Breast epithelium (tissue), 4 donors: Measurements from ENCODE around the gene NOPCHAP1. TPM values are rescaled to one million over a fixed set of nuclear protein-coding genes. Genes with fewer than 3 reads are reported as not detected.
A peak's percentile ranks its signal among the peaks of the same experiment; 100 is the strongest.

Experiments used
- DNase-seq, 2 donors: peaks; one replicate each; pipeline ENCODE4 v3.0.0-alpha.2; 2019; ENCODE audit warnings: low spot score in 2 of 2
- H3K27ac ChIP-seq, 2 donors: fragments of 200-600 bp; sonication (generic) in 1 of 2; one replicate each; pipeline ENCODE4 v1.5.1; 2016 to 2019; ENCODE audit warnings: mild to moderate bottlenecking in 1 of 2
- H3K27me3 ChIP-seq, 2 donors: fragments of 200-600 bp; sonication (generic) in 1 of 2; one replicate each; pipeline versions ENCODE4 v1.5.1 to v1.6.0; 2017 to 2019; ENCODE audit warnings: control low read depth in 1 of 2, mild to moderate bottlenecking in 1 of 2
- H3K36me3 ChIP-seq: fragments of 200-600 bp; one replicate; pipeline ENCODE4 v1.5.1; 2019
- H3K4me1 ChIP-seq, 2 donors: fragments of 200-600 bp; sonication (generic); one replicate each; pipeline ENCODE4 v1.5.1; 2016 to 2019; ENCODE audit warnings: control low read depth in 1 of 2
- H3K4me3 ChIP-seq, 3 donors: fragments of 200-600 bp; sonication (generic); 1 replicate in 2 of 3; 2 replicates in 1 of 3; pipeline ENCODE4 v1.5.1; 2016 to 2019; ENCODE audit warnings: mild to moderate bottlenecking in 3 of 3, moderate library complexity in 2 of 3
- H3K9me3 ChIP-seq, 2 donors: fragments of 200-600 bp; sonication (generic) in 1 of 2; one replicate each; pipeline ENCODE4 v1.5.1; 2016 to 2019; ENCODE audit warnings: control low read depth in 1 of 2
- CTCF ChIP-seq, 3 donors: fragments of 450-650 bp; IDR thresholded peaks; one replicate each; pipeline ENCODE4 v1.5.1; 2016 to 2017; ENCODE audit warnings: antibody characterized with exemption in 3 of 3, mild to moderate bottlenecking in 3 of 3, moderate library complexity in 3 of 3
- POLR2A ChIP-seq: fragments of 450-650 bp; IDR thresholded peaks from one replicate; pipeline ENCODE4 v1.6.1; 2016; ENCODE audit warnings: antibody characterized with exemption, mild to moderate bottlenecking, moderate library complexity
- POLR2AphosphoS5 ChIP-seq, 3 donors: sonication (generic); formaldehyde crosslinking; IDR thresholded peaks; one replicate each; pipeline ENCODE4 v1.6.1; 2017; ENCODE audit warnings: antibody characterized with exemption in 3 of 3
- intact Hi-C: fragments of 100-400 bp; cut with DNase I; formaldehyde crosslinking; loops from one replicate; pipeline ENCODE4 v1.15.1; 2023; ENCODE audit warnings: low total_unique reads
- total RNA-seq, 3 donors: library from RNA; depleted of rRNA; stranded (reverse); fragments of >200 nt; gene quantifications; one replicate each; pipeline ENCODE4 v1.1.0, GENCODE V29; 2016

The NOPCHAP1 gene
- total RNA-seq, 3 donors from 2014 or later, result 5.3 to 9.8 (median 6.4) TPM

- intact Hi-C loops, result no loop called here
- Histone ChIP-seq H3K27ac (no peak overlapping the region), H3K4me3 (no peak overlapping the region), H3K27me3 (no peaks in the 10 kb centered on the region), H3K9me3 (no peaks in the 10 kb centered on the region), H3K4me1 (peaks cover 0 to 4% of the 10 kb centered on the region in 2 donors), H3K36me3 (no peaks in the 10 kb centered on the region)
- no peak for DNase-seq
- TF ChIP-seq POLR2AphosphoS5 (IDR thresholded peaks at IDR 0.05) (no peak), CTCF (IDR thresholded peaks at IDR 0.05) (no peak), POLR2A (no peak)
Measured at GRCh38 chr12:104955703-104956102, 30.4 kb upstream of the NOPCHAP1 start.

- no peaks in the 10 kb centered on the region for H3K9me3 ChIP-seq
- H3K36me3 ChIP-seq, result no peaks in the 10 kb centered on the region
- H3K4me1 ChIP-seq, result peaks cover 0 to 4% of the 10 kb centered on the region in 2 donors
- H3K27ac ChIP-seq, result peak overlapping the region; percentile 79 to 90
- H3K4me3 ChIP-seq, result peak overlapping the region; percentile 81 to 95 (median 86)
- DNase-seq, result no peak
- intact Hi-C loops, result no loop called here
- H3K27me3 ChIP-seq, result no peaks in the 10 kb centered on the region
- TF ChIP-seq POLR2A (no peak), CTCF (IDR thresholded peaks at IDR 0.05) (no peak), POLR2AphosphoS5 (IDR thresholded peaks at IDR 0.05) (no peak)
Measured at GRCh38 chr12:104956870-104957718, 29.0 kb upstream of the NOPCHAP1 start.

GRCh38 chr12:104957719-104958000 lies 28.5 kb upstream of the NOPCHAP1 start:
- TF ChIP-seq CTCF (IDR thresholded peaks at IDR 0.05) (no peak), POLR2AphosphoS5 (IDR thresholded peaks at IDR 0.05) (no peak), POLR2A (no peak)
- H3K9me3 ChIP-seq, result no peaks in the 10 kb centered on the region
- DNase-seq, result no peak
- H3K4me3 ChIP-seq, result peak overlapping the region; percentile 81 to 95 (median 86)
- no peaks in the 10 kb centered on the region for H3K36me3 ChIP-seq
- H3K4me1 ChIP-seq, result peaks cover 0 to 4% of the 10 kb centered on the region in 2 donors
- peak overlapping the region; percentile 79 to 90 for H3K27ac ChIP-seq
- H3K27me3 ChIP-seq, result no peaks in the 10 kb centered on the region
- intact Hi-C loops, result no loop called here

GRCh38 chr12:104958001-104958804 lies 27.9 kb upstream of the NOPCHAP1 start, which contains the start of gene SLC41A2:
Gene SLC41A2, minus strand, starts transcription at chr12:104958290. Its CDS starts 29,763 bp downstream, at chr12:104928527.
- Histone ChIP-seq H3K9me3 (no peaks in the 10 kb centered on the region), H3K27me3 (no peaks in the 10 kb centered on the region), H3K4me1 (peaks cover 0 to 4% of the 10 kb centered on the region in 2 donors), H3K27ac (peak within 1 kb of the TSS; percentile 79 to 90), H3K4me3 (peak within 1 kb of the TSS; percentile 81 to 95 (median 86)), H3K36me3 (no peaks in the 10 kb centered on the region)
- DNase-seq, result peak; percentile 62 to 63
- intact Hi-C loops, result no loop called here
- TF ChIP-seq POLR2A (no peak), CTCF (IDR thresholded peaks at IDR 0.05) (peak in 1 of 3 donors; percentile 43), POLR2AphosphoS5 (IDR thresholded peaks at IDR 0.05) (peak in 2 of 3 donors; percentile 36 to 42)
